ENCODE measurements around the gene FZR1. TPM values are rescaled to one million over a fixed set of nuclear protein-coding genes. Genes with fewer than 3 reads are reported as not detected.
"Not testable (repeated sequence)": the region's sequence is repeated elsewhere in the genome, so short reads cannot be mapped to it uniquely, and the experiment has no call there.

The FZR1 gene
- polyA plus RNA-seq, 4 donors: 45.1 to 72.5 (median 59.0) TPM

DNA sequence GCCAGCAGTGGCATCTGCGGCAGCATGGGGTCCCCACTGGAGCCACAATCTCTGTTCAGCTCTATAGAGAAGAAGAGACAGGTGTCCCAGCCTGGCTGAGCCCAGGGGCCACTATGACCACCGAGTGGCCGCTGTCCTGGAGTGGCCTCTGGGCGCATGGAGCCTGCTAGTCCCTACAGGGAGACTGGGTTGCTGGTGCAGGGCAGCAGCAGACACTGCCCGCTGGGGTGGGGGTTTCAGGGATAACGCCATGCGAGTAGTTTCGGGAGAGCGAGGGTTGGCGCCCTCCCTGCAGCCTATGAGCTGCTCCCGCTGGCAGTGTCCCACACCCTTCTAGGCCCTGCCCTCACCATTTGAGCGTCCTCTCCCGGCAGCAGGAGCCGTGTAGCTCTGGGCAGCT, 22.0 kb downstream of the FZR1 start:
- DNase-seq (ENCODE audit: low read depth in 4 of 4, low spot score in 2 of 4): no peak

GRCh38 chr19:3528539-3529211, 22.6 kb downstream of the FZR1 start:
- no peak for DNase-seq (ENCODE audit: low read depth in 4 of 4, low spot score in 2 of 4)

DNA sequence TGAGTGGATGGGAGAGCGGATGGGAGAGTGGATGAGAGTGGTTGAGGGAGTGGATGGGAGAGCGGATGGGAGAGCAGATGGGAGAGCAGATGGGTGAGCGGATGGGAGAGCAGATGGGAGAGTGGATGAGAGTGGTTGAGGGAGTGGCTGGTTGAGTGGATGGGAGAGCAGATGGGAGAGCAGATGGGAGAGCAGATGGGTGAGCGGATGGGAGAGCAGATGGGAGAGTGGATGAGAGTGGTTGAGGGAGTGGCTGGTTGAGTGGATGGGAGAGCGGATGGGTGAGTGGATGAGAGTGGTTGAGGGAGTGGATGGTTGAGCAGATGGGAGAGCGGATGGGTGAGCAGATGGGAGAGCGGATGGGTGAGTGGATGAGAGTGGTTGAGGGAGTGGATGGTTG, 23.2 kb downstream of the FZR1 start:
- DNase-seq (ENCODE audit: low read depth in 4 of 4, low spot score in 2 of 4): not testable (repeated sequence)

DNA sequence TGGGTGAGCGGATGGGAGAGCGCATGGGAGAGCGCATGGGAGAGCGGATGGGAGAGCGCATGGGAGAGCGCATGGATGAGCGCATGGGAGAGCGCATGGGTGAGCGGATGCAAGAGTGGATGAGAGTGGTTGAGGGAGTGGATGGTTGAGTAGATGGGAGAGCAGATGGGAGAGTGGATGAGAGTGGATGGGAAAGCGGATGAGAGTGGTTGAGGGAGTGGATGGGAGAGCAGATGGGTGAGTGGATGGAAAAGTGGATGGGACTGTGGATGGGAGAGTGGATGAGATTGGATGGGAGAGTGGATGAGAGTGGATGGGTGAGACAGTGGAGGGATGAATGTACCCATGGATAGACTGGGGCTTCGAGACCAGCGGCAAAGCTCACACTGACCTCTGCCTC, 24.3 kb downstream of the FZR1 start:
- no peak for DNase-seq (ENCODE audit: low read depth in 4 of 4, low spot score in 2 of 4)

GRCh38 chr19:3531716-3532115, 25.6 kb downstream of the FZR1 start:
- no peak for DNase-seq (ENCODE audit: low read depth in 4 of 4, low spot score in 2 of 4)

DNA sequence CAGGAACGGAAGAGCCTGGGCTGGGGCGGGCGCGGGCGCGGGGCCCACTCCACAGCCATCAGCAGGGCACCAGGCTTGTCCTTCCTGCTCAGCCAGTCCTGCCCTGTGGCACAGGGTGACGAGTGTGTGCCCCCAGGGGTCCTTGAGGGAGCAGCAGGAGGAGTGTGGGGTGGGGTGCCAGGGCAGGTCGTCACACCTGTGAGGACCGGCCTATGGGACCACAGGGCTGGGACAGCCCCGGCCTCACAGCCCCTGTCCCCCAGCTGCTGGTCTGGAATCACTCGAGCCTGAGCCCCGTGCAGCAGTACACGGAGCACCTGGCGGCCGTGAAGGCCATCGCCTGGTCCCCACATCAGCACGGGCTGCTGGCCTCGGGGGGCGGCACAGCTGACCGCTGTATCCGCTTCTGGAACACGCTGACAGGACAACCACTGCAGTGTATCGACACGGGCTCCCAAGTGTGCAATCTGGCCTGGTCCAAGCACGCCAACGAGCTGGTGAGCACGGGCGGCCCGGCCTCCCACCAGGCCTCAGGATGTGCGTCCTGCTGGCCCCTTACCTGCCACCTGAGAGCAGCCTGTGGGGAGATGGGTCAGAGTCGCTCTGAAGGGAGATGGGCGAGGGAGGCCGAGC, 26.2 kb downstream of the FZR1 start:
- no peak for DNase-seq (ENCODE audit: low read depth in 4 of 4, low spot score in 2 of 4)

GRCh38 chr19:3533033-3533432, 26.9 kb downstream of the FZR1 start:
- no peak for DNase-seq (ENCODE audit: low read depth in 4 of 4, low spot score in 2 of 4)

DNA sequence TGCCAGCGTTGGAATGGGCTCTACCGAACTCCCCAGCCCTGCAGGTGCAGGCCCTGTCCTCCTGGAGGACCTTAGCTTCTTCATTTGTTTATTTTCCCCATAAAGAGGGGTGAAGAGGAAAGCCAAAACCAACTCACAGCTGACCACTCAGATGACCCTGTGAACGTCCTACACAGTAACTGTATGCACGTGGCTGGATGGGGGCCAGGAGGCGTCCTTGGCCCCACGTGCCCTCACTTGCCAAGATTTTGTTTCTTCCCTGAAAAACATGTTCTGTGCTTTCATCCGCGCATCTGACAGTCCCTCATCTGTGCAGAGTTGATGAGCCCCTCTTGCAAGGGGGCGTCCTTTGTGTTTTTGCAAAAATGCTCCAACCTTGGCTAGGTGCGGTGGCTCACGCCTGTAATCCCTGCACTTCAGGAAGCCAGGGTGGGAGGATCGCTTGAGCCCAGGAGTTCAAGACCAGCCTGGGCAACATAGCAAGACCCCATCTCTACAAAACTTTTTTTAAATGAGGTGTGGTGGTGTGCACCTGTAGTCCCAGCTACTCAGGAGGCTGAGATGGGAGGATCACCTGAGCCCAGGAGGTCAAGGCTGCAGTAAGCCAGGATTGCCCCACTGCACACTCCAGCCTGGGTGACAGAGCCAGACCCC, 27.6 kb downstream of the FZR1 start:
- no peak for DNase-seq (ENCODE audit: low read depth in 4 of 4, low spot score in 2 of 4)

- no peak for DNase-seq (ENCODE audit: low read depth in 4 of 4, low spot score in 2 of 4)
These were observed 28.5 kb downstream of the FZR1 start for GRCh38 chr19:3534375-3535234.

DNA sequence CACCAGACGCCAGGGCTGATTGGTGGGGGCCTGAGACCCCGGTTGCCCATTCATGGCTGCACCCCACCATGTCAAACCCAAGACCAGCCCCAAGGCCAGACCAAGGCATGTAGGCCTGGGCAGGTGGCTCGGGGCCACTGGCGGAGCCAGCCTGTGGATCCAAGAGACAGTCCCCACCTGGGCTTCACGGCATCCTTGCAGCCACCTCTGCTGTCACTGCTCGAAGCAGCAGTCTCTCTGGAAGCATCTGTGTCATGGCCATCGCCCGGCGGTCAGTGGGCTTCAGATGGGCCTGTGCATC, 29.1 kb downstream of the FZR1 start:
- no peak for DNase-seq (ENCODE audit: low read depth in 4 of 4, low spot score in 2 of 4)

- DNase-seq (ENCODE audit: low read depth in 4 of 4, low spot score in 2 of 4): no peak
These were observed 29.5 kb downstream of the FZR1 start for GRCh38 chr19:3535563-3535965.

- no peak for DNase-seq (ENCODE audit: low read depth in 4 of 4, low spot score in 2 of 4)
These were observed 29.9 kb downstream of the FZR1 start for GRCh38 chr19:3535981-3536380.

GRCh38 chr19:3536429-3537100, 30.5 kb downstream of the FZR1 start:
- DNase-seq (ENCODE audit: low read depth in 4 of 4, low spot score in 2 of 4): no peak

- DNase-seq (ENCODE audit: low read depth in 4 of 4, low spot score in 2 of 4): no peak
These were observed 31.0 kb downstream of the FZR1 start for GRCh38 chr19:3537101-3537437.

DNA sequence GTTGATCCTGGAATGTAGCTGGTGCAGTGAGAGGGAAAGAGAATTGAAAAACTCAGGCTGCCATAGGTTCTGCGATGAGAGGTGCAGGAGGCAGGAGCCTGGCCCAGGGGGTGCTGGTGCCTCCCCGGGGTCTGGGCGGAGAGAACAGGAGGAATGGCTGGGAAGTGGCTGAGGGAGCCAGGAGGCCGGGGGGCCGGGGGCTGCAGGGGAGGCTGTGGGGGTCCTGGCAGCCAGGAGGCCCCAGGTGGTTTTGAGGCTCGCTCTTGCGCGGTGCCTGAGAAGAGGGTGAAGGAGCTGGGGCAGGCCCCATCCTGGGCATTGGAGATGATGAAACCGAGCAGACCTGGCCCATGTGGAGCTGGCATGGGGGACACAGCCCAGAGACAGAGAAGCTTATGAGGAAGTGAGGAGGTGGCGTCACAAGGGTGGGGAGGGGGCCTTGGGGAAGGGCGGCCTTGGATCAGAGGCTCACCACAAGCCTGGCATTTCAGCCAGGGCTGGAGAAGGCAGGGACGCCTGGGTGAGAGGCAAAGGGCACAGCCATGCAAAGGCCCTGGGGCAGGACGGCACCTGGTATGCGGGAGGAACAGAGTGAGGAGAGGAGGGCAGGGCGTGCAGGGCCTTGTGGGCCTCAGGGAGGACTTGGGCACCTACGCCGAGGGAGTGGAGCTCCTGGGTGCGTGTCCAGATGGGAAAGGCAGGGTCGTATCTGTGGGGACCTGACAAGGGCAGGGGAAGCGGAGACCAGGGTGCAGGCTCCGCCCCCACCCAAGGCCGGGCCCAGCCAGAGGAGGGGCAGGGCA, 31.5 kb downstream of the FZR1 start:
- DNase-seq (ENCODE audit: low read depth in 4 of 4, low spot score in 2 of 4): no peak

DNA sequence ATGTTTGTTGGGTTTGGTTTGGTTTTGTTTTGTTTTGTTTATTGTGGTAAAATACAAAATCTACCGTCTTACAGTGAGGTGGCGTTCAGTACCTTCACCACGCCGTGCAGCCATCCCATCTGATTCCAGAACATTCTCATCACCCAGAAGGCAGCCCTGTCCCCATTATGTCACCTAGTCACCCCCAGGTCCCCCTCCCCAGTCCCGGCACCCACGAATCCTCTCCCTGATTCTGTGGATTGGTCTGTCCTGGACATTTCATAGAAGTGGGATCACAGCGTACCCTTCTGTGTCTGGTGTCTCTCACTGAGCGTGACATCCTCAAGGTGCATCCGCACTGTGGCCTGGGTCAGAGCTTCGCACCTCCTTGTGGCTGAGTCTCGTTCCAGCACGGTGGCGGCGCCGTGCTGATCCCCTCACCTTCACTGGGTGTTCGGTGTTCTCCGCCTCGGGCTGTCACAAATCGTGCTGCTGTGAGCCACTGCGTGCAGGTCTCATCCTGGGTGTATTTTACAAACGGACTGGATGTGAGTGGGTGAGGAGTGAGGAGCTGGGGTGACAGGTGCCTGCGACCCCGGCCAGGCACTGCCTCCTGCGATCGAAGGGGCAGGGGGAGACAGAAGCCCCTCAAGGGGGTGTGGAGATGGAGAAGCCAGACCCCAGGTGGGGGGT, 32.3 kb downstream of the FZR1 start:
- DNase-seq (ENCODE audit: low read depth in 4 of 4, low spot score in 2 of 4): no peak

- DNase-seq (ENCODE audit: low read depth in 4 of 4, low spot score in 2 of 4): no peak
These were observed 33.0 kb downstream of the FZR1 start, which contains the start of gene TEKTIP1 for GRCh38 chr19:3538965-3539755. TEKTIP1 (plus strand) TSS chr19:3539174; CDS start chr19:3539178, 4 bp downstream.

DNA sequence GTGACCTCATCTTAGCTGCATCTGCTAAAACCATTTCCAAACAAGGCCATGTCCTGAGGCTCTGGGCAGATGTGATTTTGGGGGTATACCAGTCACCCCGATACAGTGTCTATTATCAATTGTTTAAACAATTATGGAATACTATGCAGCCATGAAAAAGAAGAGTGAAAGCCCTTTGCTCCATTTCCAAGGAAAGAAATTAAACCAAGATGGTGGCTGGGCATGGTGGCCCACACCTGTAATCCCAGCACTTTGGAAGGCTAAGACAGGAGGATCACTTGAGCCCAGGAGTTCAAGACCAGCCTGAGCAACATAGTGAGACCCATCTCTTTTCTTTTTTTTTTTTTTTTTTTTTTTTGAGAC, 33.6 kb downstream of the FZR1 start:
- no peak for DNase-seq (ENCODE audit: low read depth in 4 of 4, low spot score in 2 of 4)
